ENCODE data around the gene AAGAB.

AAGAB gene

GRCh38 chr15:67281714-67282113, 27.3 kb upstream of the AAGAB start:
- no peak for TF ChIP-seq CTCF (IDR thresholded peaks at IDR 0.05)
- no peak for DNase-seq (ENCODE audit: low spot score)

GRCh38 chr15:67280217-67280616, 25.8 kb upstream of the AAGAB start:
- no peak for DNase-seq (ENCODE audit: low spot score)
- Histone ChIP-seq H3K27ac (no peak overlapping the region), H3K4me3 (no peak overlapping the region)
- TF ChIP-seq CTCF (IDR thresholded peaks at IDR 0.05) = no peak

More at GRCh38 chr15:67281714-67282113, 27.3 kb upstream of the AAGAB start:
- Histone ChIP-seq H3K27ac (no peak overlapping the region), H3K4me3 (no peak overlapping the region)

GRCh38 chr15:67276666-67277065, 22.2 kb upstream of the AAGAB start:
- no peak overlapping the region for H3K4me3 ChIP-seq
- DNase-seq (ENCODE audit: low spot score) = no peak
- no peak overlapping the region for H3K27ac ChIP-seq
- TF ChIP-seq CTCF (IDR thresholded peaks at IDR 0.05) = no peak

- no peak overlapping the region for H3K4me3 ChIP-seq
- no peak for DNase-seq (ENCODE audit: low spot score)
- H3K27ac ChIP-seq = no peak overlapping the region
- no peak for TF ChIP-seq CTCF (IDR thresholded peaks at IDR 0.05)
Measured at GRCh38 chr15:67274236-67274635, 19.8 kb upstream of the AAGAB start.

GRCh38 chr15:67267951-67268941, 13.8 kb upstream of the AAGAB start:
- Histone ChIP-seq H3K4me3 (no peak overlapping the region), H3K27ac (no peak overlapping the region)
- DNase-seq (ENCODE audit: low spot score) = no peak
- TF ChIP-seq CTCF (IDR thresholded peaks at IDR 0.05) = no peak

GRCh38 chr15:67267440-67267839, 13.0 kb upstream of the AAGAB start:
- Histone ChIP-seq H3K4me3 (no peak overlapping the region), H3K27ac (no peak overlapping the region)
- TF ChIP-seq CTCF (IDR thresholded peaks at IDR 0.05) = no peak
- DNase-seq (ENCODE audit: low spot score) = no peak

- no peak overlapping the region for H3K27ac ChIP-seq
- no peak for DNase-seq (ENCODE audit: low spot score)
Measured at GRCh38 chr15:67266870-67267269, 12.4 kb upstream of the AAGAB start.

More at GRCh38 chr15:67266870-67267269, 12.4 kb upstream of the AAGAB start:
- no peak overlapping the region for H3K4me3 ChIP-seq
- no peak for TF ChIP-seq CTCF (IDR thresholded peaks at IDR 0.05)

Data from coronary artery (tissue), 2 donors.